NT2/D1 (cell line): ENCODE data around the gene ZNF485.
A peak's percentile ranks its signal among the peaks of the same experiment; 100 is the strongest.

Source experiments
- DNase-seq: peaks from one replicate; pipeline ENCODE4 v3.0.0-alpha.2; 2011; ENCODE audit warnings: low read depth, low spot score
- H3K27me3 ChIP-seq: 2 replicates; pipeline ENCODE4 v1.6.0; 2011; ENCODE audit warnings: mild to moderate bottlenecking; ENCODE audit not compliant: insufficient read length, insufficient read depth
- H3K36me3 ChIP-seq: 2 replicates; pipeline ENCODE4 v1.6.1; 2011; ENCODE audit warnings: mild to moderate bottlenecking, low read length, mixed read lengths; ENCODE audit not compliant: insufficient read depth, insufficient read length
- H3K4me1 ChIP-seq: 2 replicates; pipeline ENCODE4 v1.5.1; 2011; ENCODE audit not compliant: insufficient read depth, insufficient read length
- H3K4me3 ChIP-seq: 2 replicates; pipeline ENCODE4 v1.5.1; 2011; ENCODE audit warnings: low read depth; ENCODE audit not compliant: insufficient read length
- H3K9ac ChIP-seq: 2 replicates; pipeline ENCODE4 v1.6.0; 2011; ENCODE audit warnings: low read depth; ENCODE audit not compliant: insufficient read length
- H3K9me3 ChIP-seq: 2 replicates; pipeline ENCODE4 v1.5.1; 2011; ENCODE audit warnings: mild to moderate bottlenecking, low read length; ENCODE audit not compliant: insufficient read depth
- SUZ12 ChIP-seq: IDR thresholded peaks from 2 replicates; pipeline ENCODE4 v1.6.1; 2011; ENCODE audit not compliant: insufficient read length, insufficient read depth; ENCODE audit errors: extremely low read depth
- YY1 ChIP-seq: IDR thresholded peaks from 2 replicates; pipeline ENCODE4 v1.6.1; 2011; ENCODE audit not compliant: insufficient read length, insufficient read depth
- ZNF274 ChIP-seq: IDR thresholded peaks from 2 replicates; pipeline ENCODE4 v1.6.1; 2011; ENCODE audit warnings: mild to moderate bottlenecking, low read depth, low read length

ZNF485 gene

DNA sequence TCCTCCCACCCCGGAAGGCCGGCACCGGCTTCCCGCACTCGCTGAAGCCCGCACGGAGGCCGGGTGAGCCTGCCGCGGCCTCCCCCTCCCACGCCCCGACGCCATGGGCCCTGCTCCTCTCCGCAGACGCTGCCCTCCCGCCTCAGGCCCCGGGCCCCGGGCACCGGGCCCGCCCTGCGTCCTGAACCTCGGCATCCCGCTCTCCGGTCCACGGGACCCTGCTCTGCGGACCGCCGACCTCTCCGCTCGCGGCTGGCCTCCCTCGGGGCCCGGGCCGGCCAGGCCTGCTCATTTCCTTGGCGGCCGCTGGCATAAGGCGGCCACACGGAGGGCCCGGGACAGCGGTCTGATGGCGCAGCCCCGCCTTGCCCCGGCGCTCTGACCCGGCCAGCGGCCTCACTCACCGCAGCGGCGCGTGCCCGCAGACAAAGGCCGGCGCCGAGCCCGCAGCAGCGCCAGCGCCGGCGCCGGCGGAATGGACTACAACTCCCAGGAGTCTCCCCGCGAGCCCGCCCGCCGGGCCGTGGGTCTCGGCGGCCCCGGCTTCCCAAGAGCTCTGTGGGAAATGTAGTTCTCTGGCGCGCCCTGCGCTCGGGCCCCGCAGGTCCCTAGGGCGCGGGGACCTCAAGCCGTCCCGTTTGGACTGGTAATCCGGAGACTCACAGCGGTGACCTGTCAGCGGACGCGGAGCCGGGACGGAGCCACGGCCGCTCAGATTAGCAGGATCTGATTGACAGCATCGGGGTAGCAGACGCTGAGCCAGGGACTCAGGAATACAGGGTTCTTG lies 42.4 kb downstream of the ZNF485 start, which contains the start of gene ZNF32:
Gene ZNF32 (minus strand): TSS at position 484 of the 787 bp plus-strand sequence. CDS start 2,748 bp downstream, outside the sequence.
- Histone ChIP-seq H3K4me3 (peak within 1 kb of the TSS; percentile 72), H3K9me3 (peaks cover 42% of the 10 kb centered on the region), H3K9ac (peak within 1 kb of the TSS; percentile 83), H3K27me3 (peaks cover 11% of the 10 kb centered on the region), H3K36me3 (peaks cover 26% of the 10 kb centered on the region), H3K4me1 (no peaks in the 10 kb centered on the region)
- TF ChIP-seq SUZ12: no peak
- TF ChIP-seq ZNF274: no peak
- TF ChIP-seq YY1: no peak
- DNase-seq: peak; percentile 68

- Histone ChIP-seq H3K9ac (peak overlapping the region; percentile 72), H3K36me3 (peaks cover 20% of the 10 kb centered on the region), H3K9me3 (peaks cover 37% of the 10 kb centered on the region), H3K27me3 (peaks cover 11% of the 10 kb centered on the region), H3K4me3 (peak overlapping the region; percentile 56), H3K4me1 (no peaks in the 10 kb centered on the region)
- TF ChIP-seq SUZ12: no peak
- no peak for DNase-seq
These were observed 42.9 kb downstream of the ZNF485 start for GRCh38 chr10:43649185-43649523.

GRCh38 chr10:43653746-43654145 lies 47.5 kb downstream of the ZNF485 start:
- TF ChIP-seq ZNF274 (no peak), YY1 (no peak)
- H3K4me3 ChIP-seq: no peak overlapping the region
- H3K9me3 ChIP-seq: no peaks in the 10 kb centered on the region
- H3K4me1 ChIP-seq: peaks cover 2% of the 10 kb centered on the region
- H3K27me3 ChIP-seq: peaks cover 11% of the 10 kb centered on the region
- DNase-seq: no peak
- H3K36me3 ChIP-seq: no peaks in the 10 kb centered on the region
- no peak overlapping the region for H3K9ac ChIP-seq

DNA sequence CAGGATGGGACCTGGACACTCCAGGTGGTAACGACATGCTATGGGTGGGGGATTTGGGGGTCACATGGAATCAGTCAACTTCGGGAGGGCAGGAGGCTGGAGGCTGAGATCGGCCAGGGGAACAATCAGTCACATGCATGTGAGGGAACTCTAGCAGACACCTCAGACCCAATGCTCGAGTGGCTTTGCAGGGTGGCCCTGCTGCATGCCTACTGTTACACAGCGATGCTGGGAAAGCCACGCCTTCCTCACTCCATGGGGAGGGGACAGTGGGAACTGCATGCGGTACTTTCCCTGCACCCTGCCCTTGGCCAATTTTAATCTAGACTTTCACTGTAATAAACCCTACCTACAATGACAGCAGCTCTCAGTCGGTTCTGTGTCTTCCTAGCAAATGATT lies 49.1 kb downstream of the ZNF485 start:
- Histone ChIP-seq H3K9me3 (no peaks in the 10 kb centered on the region), H3K9ac (no peak overlapping the region), H3K4me3 (no peak overlapping the region), H3K36me3 (no peaks in the 10 kb centered on the region), H3K4me1 (peaks cover 2% of the 10 kb centered on the region), H3K27me3 (no peaks in the 10 kb centered on the region)
- no peak for DNase-seq
- TF ChIP-seq YY1 (no peak), ZNF274 (no peak), SUZ12 (no peak)

- H3K36me3 ChIP-seq: no peaks in the 10 kb centered on the region
- no peaks in the 10 kb centered on the region for H3K27me3 ChIP-seq
- no peaks in the 10 kb centered on the region for H3K9me3 ChIP-seq
- no peak overlapping the region for H3K4me3 ChIP-seq
- no peak overlapping the region for H3K9ac ChIP-seq
- no peak for DNase-seq
- peaks cover 2% of the 10 kb centered on the region for H3K4me1 ChIP-seq
- TF ChIP-seq ZNF274 (no peak), YY1 (no peak), SUZ12 (no peak)
These were observed 52.0 kb downstream of the ZNF485 start for GRCh38 chr10:43658227-43658626.

DNA sequence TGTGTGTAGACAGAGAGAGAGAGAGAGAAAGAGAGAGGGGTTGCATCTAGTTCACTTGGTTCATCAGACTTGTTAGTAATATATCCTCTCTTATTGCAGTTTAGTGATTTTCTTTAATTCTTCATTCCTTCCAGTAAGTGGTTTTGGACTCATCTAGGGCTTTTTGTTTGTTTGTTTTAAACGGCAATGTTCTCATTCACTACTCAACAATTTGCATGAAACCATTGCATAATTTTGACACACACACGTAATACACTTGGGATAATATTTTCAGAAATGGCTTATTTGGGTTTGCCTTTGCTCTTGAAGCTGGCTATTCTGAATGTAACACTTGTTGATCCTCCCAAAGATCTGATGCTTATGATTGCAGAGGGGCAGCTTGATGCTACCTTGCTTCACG lies 58.8 kb downstream of the ZNF485 start:
- no peak overlapping the region for H3K9ac ChIP-seq
- DNase-seq: no peak
- no peaks in the 10 kb centered on the region for H3K36me3 ChIP-seq

DNA sequence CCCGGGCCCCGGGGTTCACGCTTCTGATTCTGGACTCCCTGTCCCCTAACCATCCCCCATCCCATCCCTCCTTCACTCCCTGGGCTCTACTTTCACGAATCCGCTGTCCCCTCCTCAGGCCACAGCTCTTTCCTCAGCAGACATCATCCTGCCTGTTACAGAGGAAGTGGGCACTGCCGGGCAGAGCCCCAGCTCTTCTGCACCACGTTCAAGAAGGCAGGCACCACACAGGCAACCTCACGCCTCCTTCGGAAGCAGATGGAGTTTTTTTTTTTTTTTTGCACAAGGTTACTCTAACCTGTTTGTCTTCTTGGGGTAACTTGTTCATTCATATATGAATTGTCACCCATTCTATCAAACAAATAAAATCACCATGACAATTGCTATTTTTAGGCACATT lies 60.3 kb downstream of the ZNF485 start:
- H3K9ac ChIP-seq: no peak overlapping the region
- TF ChIP-seq SUZ12 (no peak), YY1 (no peak), ZNF274 (no peak)
- DNase-seq: no peak
- no peaks in the 10 kb centered on the region; the same call in 1 of the 2 replicates for H3K9me3 ChIP-seq
- H3K36me3 ChIP-seq: no peaks in the 10 kb centered on the region
- H3K4me3 ChIP-seq: no peak overlapping the region
- peaks cover 13% of the 10 kb centered on the region for H3K27me3 ChIP-seq
- no peaks in the 10 kb centered on the region for H3K4me1 ChIP-seq

More for the DNA sequence above, 58.8 kb downstream of the ZNF485 start:
- H3K4me1 ChIP-seq: no peaks in the 10 kb centered on the region
- H3K9me3 ChIP-seq: no peaks in the 10 kb centered on the region; the same call in 1 of the 2 replicates
- no peak overlapping the region for H3K4me3 ChIP-seq
- TF ChIP-seq YY1: no peak
- no peak for TF ChIP-seq ZNF274
- no peak for TF ChIP-seq SUZ12
- H3K27me3 ChIP-seq: no peaks in the 10 kb centered on the region
